ENCODE measurements around the gene UGP2.
A peak's percentile ranks its signal among the peaks of the same experiment; 100 is the strongest.

- TF ChIP-seq POLR2A (IDR thresholded peaks at IDR 0.05) (peak; percentile 98 to 100), CTCF (IDR thresholded peaks at IDR 0.05) (peak in 2 of 6 experiments; percentile 26 to 31)
These were observed 877 bp upstream of the UGP2 start for GRCh38 chr2:63840785-63841253.

Measured in Peyer's patch (tissue), 4 donors.